ENCODE measurements around the gene NUMBL. TPM values are rescaled to one million over a fixed set of nuclear protein-coding genes. Genes with fewer than 3 reads are reported as not detected.
A peak's percentile ranks its signal among the peaks of the same experiment; 100 is the strongest.

The NUMBL gene
- total RNA-seq, 1 experiment from 2014 or later: 18.4 TPM

DNA sequence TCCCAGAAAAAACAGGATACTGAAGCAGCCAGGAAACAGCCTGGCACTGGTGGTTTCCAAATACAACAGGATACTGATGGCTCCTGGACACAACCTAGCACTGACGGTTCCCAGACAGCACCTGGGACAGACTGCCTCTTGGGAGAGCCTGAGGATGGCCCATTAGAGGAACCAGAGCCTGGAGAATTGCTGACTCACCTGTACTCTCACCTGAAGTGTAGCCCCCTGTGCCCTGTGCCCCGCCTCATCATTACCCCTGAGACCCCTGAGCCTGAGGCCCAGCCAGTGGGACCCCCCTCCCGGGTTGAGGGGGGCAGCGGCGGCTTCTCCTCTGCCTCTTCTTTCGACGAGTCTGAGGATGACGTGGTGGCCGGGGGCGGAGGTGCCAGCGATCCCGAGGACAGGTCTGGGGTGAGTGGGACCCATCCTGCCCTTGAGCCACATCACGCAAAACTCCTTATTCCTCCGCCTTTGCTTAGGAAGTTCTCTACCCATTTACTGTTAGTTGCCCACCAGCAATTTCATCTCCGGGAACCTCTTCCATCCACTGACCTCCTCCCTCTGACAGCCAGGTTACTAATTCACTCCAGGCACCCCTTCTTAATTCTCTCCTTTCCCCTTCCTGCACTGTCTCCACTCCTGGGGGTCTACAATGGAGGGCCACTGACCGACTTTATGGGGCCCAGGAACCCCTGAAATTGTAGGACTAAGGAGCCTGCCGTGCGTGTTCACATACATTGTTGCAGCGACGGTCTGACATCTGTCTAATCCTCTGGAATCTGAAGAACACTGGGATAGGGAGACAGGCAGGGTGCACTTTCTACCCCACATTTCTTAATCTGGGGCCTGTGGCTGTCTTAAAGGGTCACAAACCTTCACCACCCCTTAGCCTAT, 27.7 kb upstream of the NUMBL start:
- ChIA-PET CTCF (interaction anchor here (0.7 kb wide), 1 partner anchor 23 kb away, joined by 3 read pairs; no protein-coding TSS in a partner anchor), POLR2A (interaction anchor here (0.6 to 3.7 kb wide), 28 partner anchors 10 to 545 kb away, joined by 3 to 79 read pairs (median 7); partner anchors contain the start of genes ACTMAP, AXL, BLVRB and EGLN2)
- peak; percentile 56 for DNase-seq (ENCODE audit: unreplicated experiment)
- H3K27me3 Mint-ChIP-seq (ENCODE audit: insufficient read depth, unreplicated experiment): no peaks in the 10 kb centered on the region
- TF ChIP-seq CTCF (IDR thresholded peaks at IDR 0.05; ENCODE audit: unreplicated experiment): no peak
- H3K4me1 Mint-ChIP-seq (ENCODE audit: insufficient read depth, unreplicated experiment): peaks cover 50% of the 10 kb centered on the region
- H3K4me3 Mint-ChIP-seq (ENCODE audit: unreplicated experiment): peak overlapping the region; percentile 92
- intact Hi-C loops (cut with micrococcal nuclease): loop anchor here (1.0 to 2.0 kb wide), 2 partner anchors 33 to 80 kb away; partner anchors contain the start of genes ACTMAP and SNRPA
- H3K9me3 Mint-ChIP-seq (ENCODE audit: unreplicated experiment): no peaks in the 10 kb centered on the region
- peaks cover 60% of the 10 kb centered on the region for H3K36me3 Mint-ChIP-seq (ENCODE audit: insufficient read depth, unreplicated experiment)
- H3K27ac Mint-ChIP-seq (ENCODE audit: low read depth, unreplicated experiment): peak overlapping the region; percentile 95
- no TSS peak for BruUV-seq (replicated peaks)

- ChIA-PET POLR2A (interaction anchor here (0.6 to 2.4 kb wide), 33 partner anchors 9 to 1282 kb away, joined by 3 to 79 read pairs (median 5); partner anchors contain the start of genes ACTMAP, AXL, BLVRB and EGLN2), CTCF (interaction anchor here (0.7 kb wide), 1 partner anchor 22 kb away, joined by 3 read pairs; no protein-coding TSS in a partner anchor)
- H3K27ac Mint-ChIP-seq (ENCODE audit: low read depth, unreplicated experiment): peak overlapping the region; percentile 95
- H3K9me3 Mint-ChIP-seq (ENCODE audit: unreplicated experiment): no peaks in the 10 kb centered on the region
- BruUV-seq (replicated peaks): TSS peak; percentile 28
- H3K4me1 Mint-ChIP-seq (ENCODE audit: insufficient read depth, unreplicated experiment): peaks cover 45% of the 10 kb centered on the region
- no peak for TF ChIP-seq CTCF (IDR thresholded peaks at IDR 0.05; ENCODE audit: unreplicated experiment)
- no peaks in the 10 kb centered on the region for H3K27me3 Mint-ChIP-seq (ENCODE audit: insufficient read depth, unreplicated experiment)
- H3K36me3 Mint-ChIP-seq (ENCODE audit: insufficient read depth, unreplicated experiment): peaks cover 57% of the 10 kb centered on the region
- DNase-seq (ENCODE audit: unreplicated experiment): no peak
- intact Hi-C loops (cut with micrococcal nuclease): loop anchor here (2.0 kb wide), 1 partner anchor 33 kb away; the partner anchor contains the start of genes ACTMAP and SNRPA
- H3K4me3 Mint-ChIP-seq (ENCODE audit: unreplicated experiment): peak overlapping the region; percentile 92
Observed at GRCh38 chr19:40717325-40717879, 27.0 kb upstream of the NUMBL start.

DNA sequence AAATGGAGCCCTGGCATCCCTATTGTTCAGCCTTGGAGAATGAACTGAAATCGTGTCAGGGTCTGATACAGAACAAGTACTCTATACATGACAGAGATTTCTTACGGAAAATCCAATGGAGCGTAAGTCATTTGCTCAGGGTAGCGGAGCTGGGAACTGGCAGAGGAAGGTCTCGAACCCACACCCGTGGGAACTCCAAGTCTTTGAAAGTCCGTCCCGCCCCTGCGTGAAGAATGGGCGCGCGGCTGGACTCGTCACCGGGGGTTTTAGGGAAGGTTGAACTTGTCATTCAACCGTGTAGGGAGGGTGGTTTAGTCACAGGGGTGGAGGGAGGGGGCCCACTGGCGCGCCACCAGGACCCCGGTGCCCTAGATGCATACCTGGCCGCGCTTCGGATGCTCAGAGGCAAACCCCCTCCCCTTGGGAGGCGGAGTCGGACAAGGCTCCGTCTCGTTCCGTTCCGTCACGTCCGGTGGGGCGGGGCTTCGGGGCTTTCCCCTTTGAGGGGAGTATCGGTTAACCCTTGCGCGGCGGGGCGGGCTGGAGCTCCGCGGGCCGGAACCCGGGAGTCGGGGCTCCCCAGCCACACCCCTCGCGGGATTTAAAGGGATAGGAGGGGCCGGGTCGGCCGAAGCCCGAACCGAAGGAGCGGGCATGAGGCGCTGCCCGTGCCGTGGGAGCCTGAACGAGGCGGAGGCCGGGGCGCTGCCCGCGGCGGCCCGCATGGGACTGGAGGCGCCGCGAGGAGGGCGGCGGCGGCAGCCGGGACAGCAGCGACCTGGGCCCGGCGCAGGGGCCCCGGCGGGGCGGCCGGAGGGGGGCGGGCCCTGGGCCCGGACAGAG, 26.3 kb upstream of the NUMBL start, which contains the start of the genes COQ8B and ITPKC:
COQ8B (minus strand) TSS at position 405 of the 843 bp plus-strand sequence. CDS start 2,254 bp downstream, outside the sequence.
ITPKC (plus strand) TSS at position 631 of the 843 bp plus-strand sequence; CDS start at position 655, 24 bp downstream.
- DNase-seq (ENCODE audit: unreplicated experiment): peak; percentile 100
- H3K36me3 Mint-ChIP-seq (ENCODE audit: insufficient read depth, unreplicated experiment): peaks cover 55% of the 10 kb centered on the region
- peaks cover 38% of the 10 kb centered on the region for H3K4me1 Mint-ChIP-seq (ENCODE audit: insufficient read depth, unreplicated experiment)
- POLR2A ChIA-PET: interaction anchor here (0.6 to 2.4 kb wide), 48 partner anchors 9 to 1309 kb away, joined by 3 to 79 read pairs (median 4); partner anchors contain the start of genes ACTMAP, AXL, BLVRB and EGLN2
- CTCF ChIA-PET: interaction anchor here (0.6 to 0.9 kb wide), 6 partner anchors 22 to 784 kb away, joined by 3 to 6 read pairs (median 3); partner anchors contain the start of gene RAB4B
- H3K27ac Mint-ChIP-seq (ENCODE audit: low read depth, unreplicated experiment): peak within 1 kb of the TSS; percentile 95
- no peak for TF ChIP-seq CTCF (IDR thresholded peaks at IDR 0.05; ENCODE audit: unreplicated experiment)
- BruUV-seq (replicated peaks): TSS peak; percentile 75
- no peaks in the 10 kb centered on the region for H3K27me3 Mint-ChIP-seq (ENCODE audit: insufficient read depth, unreplicated experiment)
- H3K4me3 Mint-ChIP-seq (ENCODE audit: unreplicated experiment): peak within 1 kb of the TSS; percentile 92
- no peaks in the 10 kb centered on the region for H3K9me3 Mint-ChIP-seq (ENCODE audit: unreplicated experiment)
- intact Hi-C loops (cut with micrococcal nuclease): loop anchor here (2.0 kb wide), 1 partner anchor 34 kb away; the partner anchor contains the start of genes ACTMAP and SNRPA
